ENCODE measurements around the gene EIF4G3.

The EIF4G3 gene

GRCh38 chr1:20849100-20849499, 327.6 kb downstream of the EIF4G3 start:
- Histone ChIP-seq H3K27ac (no peak overlapping the region), H3K9me3 (no peaks in the 10 kb centered on the region), H3K4me1 (ENCODE audit: control insufficient read depth in 1 of 2, insufficient read depth in 1 of 2, low read depth in 1 of 2, low read length in 1 of 2) (peaks cover 5 to 11% of the 10 kb centered on the region in 2 experiments), H3K4me3 (ENCODE audit: low read depth in 1 of 2, low read length in 1 of 2) (no peak overlapping the region), H3K27me3 (no peaks in the 10 kb centered on the region), H3K36me3 (peaks cover 75% of the 10 kb centered on the region)
- TF ChIP-seq, protein P1, sequence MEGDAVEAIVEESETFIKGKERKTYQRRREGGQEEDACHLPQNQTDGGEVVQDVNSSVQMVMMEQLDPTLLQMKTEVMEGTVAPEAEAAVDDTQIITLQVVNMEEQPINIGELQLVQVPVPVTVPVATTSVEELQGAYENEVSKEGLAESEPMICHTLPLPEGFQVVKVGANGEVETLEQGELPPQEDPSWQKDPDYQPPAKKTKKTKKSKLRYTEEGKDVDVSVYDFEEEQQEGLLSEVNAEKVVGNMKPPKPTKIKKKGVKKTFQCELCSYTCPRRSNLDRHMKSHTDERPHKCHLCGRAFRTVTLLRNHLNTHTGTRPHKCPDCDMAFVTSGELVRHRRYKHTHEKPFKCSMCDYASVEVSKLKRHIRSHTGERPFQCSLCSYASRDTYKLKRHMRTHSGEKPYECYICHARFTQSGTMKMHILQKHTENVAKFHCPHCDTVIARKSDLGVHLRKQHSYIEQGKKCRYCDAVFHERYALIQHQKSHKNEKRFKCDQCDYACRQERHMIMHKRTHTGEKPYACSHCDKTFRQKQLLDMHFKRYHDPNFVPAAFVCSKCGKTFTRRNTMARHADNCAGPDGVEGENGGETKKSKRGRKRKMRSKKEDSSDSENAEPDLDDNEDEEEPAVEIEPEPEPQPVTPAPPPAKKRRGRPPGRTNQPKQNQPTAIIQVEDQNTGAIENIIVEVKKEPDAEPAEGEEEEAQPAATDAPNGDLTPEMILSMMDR (IDR thresholded peaks at IDR 0.05), result no peak

- Histone ChIP-seq H3K4me3 (ENCODE audit: low read depth in 1 of 2, low read length in 1 of 2) (no peak overlapping the region), H3K27me3 (no peaks in the 10 kb centered on the region), H3K4me1 (ENCODE audit: control insufficient read depth in 1 of 2, insufficient read depth in 1 of 2, low read depth in 1 of 2, low read length in 1 of 2) (peaks cover 5 to 11% of the 10 kb centered on the region in 2 experiments), H3K9me3 (no peaks in the 10 kb centered on the region), H3K36me3 (peaks cover 75% of the 10 kb centered on the region), H3K27ac (no peak overlapping the region)
- TF ChIP-seq, protein P1 (IDR thresholded peaks at IDR 0.05), result no peak
These were observed 328.5 kb downstream of the EIF4G3 start for GRCh38 chr1:20848162-20848561.

DNA sequence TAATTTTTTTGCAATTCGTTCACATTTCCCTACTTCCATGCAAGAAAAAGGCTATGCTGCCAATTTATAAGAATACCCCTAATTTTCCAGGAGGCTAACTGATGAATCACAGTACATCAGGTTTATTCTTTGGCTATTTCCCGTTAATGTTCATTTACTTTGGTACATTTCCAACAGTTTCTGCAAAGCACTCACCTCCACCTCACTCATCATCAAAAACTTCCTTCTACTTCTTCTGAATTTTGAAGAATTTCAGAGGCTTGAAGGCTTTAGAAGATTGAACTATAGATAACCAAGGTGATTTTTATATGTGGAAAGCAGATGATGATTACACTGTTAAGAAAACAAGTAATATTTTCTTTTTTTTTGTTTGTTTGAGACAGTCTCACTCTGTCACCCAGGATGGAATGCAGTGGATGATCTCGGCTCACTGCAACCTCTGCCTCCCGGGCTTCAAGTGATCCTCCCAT, 329.1 kb downstream of the EIF4G3 start:
- Histone ChIP-seq H3K4me3 (ENCODE audit: low read depth in 1 of 2, low read length in 1 of 2) (no peak overlapping the region), H3K36me3 (peaks cover 76% of the 10 kb centered on the region), H3K27ac (no peak overlapping the region), H3K27me3 (no peaks in the 10 kb centered on the region), H3K4me1 (ENCODE audit: control insufficient read depth in 1 of 2, insufficient read depth in 1 of 2, low read depth in 1 of 2, low read length in 1 of 2) (peaks cover 5 to 11% of the 10 kb centered on the region in 2 experiments), H3K9me3 (no peaks in the 10 kb centered on the region)
- TF ChIP-seq, protein P1 (IDR thresholded peaks at IDR 0.05), result no peak

- Histone ChIP-seq H3K4me3 (ENCODE audit: low read depth in 1 of 2, low read length in 1 of 2) (no peak overlapping the region), H3K4me1 (ENCODE audit: control insufficient read depth in 1 of 2, insufficient read depth in 1 of 2, low read depth in 1 of 2, low read length in 1 of 2) (peaks cover 2 to 6% of the 10 kb centered on the region in 2 experiments), H3K27me3 (no peaks in the 10 kb centered on the region), H3K9me3 (no peaks in the 10 kb centered on the region), H3K36me3 (peaks cover 67% of the 10 kb centered on the region), H3K27ac (no peak overlapping the region)
- TF ChIP-seq, protein P1 (IDR thresholded peaks at IDR 0.05), result no peak
These were observed 330.0 kb downstream of the EIF4G3 start for GRCh38 chr1:20846461-20847374.

GRCh38 chr1:20840731-20841130, 336.0 kb downstream of the EIF4G3 start:
- TF ChIP-seq, protein P1 (IDR thresholded peaks at IDR 0.05), result no peak
- H3K9me3 ChIP-seq, result no peaks in the 10 kb centered on the region
- H3K36me3 ChIP-seq, result peaks cover 32% of the 10 kb centered on the region
- H3K4me1 ChIP-seq (ENCODE audit: control insufficient read depth in 1 of 2, insufficient read depth in 1 of 2, low read depth in 1 of 2, low read length in 1 of 2), result peaks cover 32 to 37% of the 10 kb centered on the region in 2 experiments
- H3K4me3 ChIP-seq (ENCODE audit: low read depth in 1 of 2, low read length in 1 of 2), result no peak overlapping the region
- H3K27me3 ChIP-seq, result no peaks in the 10 kb centered on the region
- H3K27ac ChIP-seq, result no peak overlapping the region
